ENCODE data around the gene ACOT11.

- TF ChIP-seq ZBTB33 (CRISPR knock-in tag; IDR thresholded peaks at IDR 0.05) (no peak), CUX1 (CRISPR knock-in tag; IDR thresholded peaks at IDR 0.05) (no peak), ZNF586 (CRISPR knock-in tag; conservative IDR thresholded peaks at IDR 0.05) (no peak), GATA2 (CRISPR knock-in tag; IDR thresholded peaks at IDR 0.05) (no peak)
These were observed 37.2 kb upstream of the ACOT11 start for GRCh38 chr1:54510715-54511270.
